ENCODE results near the gene SEC24D.
"Not testable (repeated sequence)": the region's sequence is repeated elsewhere in the genome, so short reads cannot be mapped to it uniquely, and the experiment has no call there.

SEC24D gene

DNA sequence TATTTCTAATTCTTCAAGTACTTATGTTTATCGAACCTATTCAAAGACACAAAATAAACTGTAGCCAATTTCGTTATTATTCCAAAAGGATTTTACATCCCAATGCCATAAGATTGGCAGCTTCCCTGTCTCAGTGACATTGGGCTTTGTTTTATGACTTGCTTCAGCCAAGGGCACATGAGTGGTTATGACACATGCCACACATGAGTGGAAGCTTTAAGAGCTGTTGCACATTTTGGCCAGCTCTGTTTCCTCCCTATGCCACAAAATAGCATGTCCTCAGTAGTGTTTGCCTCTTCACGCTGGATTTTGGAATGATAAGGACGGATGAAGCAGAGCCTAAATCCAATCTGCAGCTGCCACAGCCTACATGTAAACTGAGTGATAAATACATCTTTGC is 21.9 kb downstream of the SEC24D start:
- no peak for DNase-seq (ENCODE audit: low read depth in 1 of 2, low spot score in 1 of 2)

GRCh38 chr4:118813561-118813960 is 22.4 kb downstream of the SEC24D start:
- DNase-seq (ENCODE audit: low read depth in 1 of 2, low spot score in 1 of 2), result no peak

- no peak for DNase-seq (ENCODE audit: low read depth in 1 of 2, low spot score in 1 of 2)
Observed at GRCh38 chr4:118811832-118812231, 24.1 kb downstream of the SEC24D start.

- DNase-seq (ENCODE audit: low read depth in 1 of 2, low spot score in 1 of 2), result no peak
Observed at GRCh38 chr4:118810991-118811764, 24.7 kb downstream of the SEC24D start.

DNA sequence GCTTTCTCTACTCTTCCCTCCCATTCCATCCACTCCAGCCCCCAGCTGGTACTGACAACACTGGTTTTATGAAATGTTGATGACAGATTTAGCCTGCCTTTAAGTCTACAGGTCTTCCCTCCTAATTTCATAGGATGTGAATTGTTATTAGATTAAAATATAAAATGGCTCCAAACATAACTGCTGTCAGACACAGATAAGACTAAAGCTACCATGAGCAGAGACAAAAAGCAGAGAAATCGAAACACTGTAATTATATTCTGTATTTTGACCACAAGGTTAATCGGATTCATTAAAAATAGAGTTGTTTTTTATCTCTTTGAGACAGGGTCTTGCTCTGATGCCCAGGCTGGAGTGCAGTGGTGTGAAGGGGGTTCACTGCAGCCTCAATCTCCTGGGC is 28.3 kb downstream of the SEC24D start:
- no peak for DNase-seq (ENCODE audit: low read depth in 1 of 2, low spot score in 1 of 2)

DNA sequence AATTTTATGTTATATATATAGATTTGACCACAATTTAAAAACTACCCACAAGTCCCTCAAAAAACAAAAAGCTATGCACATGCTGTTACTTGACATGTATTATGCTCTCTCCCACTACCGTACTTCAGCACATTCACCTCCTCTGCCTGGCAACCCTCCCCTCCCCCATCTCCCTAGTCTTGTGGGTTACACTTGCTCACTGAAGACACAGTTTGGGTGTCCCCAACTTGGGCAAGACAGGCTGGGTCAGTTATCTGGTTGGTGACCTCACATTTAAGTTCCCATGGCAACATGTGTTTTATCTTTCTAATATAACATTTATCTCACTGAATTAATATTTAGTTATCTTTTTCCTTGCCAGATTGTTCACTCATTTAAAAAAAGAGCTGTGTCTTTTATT is 32.7 kb downstream of the SEC24D start:
- DNase-seq (ENCODE audit: low read depth in 1 of 2, low spot score in 1 of 2), result no peak

GRCh38 chr4:118801895-118802575 is 33.9 kb downstream of the SEC24D start:
- no peak for DNase-seq (ENCODE audit: low read depth in 1 of 2, low spot score in 1 of 2)

DNA sequence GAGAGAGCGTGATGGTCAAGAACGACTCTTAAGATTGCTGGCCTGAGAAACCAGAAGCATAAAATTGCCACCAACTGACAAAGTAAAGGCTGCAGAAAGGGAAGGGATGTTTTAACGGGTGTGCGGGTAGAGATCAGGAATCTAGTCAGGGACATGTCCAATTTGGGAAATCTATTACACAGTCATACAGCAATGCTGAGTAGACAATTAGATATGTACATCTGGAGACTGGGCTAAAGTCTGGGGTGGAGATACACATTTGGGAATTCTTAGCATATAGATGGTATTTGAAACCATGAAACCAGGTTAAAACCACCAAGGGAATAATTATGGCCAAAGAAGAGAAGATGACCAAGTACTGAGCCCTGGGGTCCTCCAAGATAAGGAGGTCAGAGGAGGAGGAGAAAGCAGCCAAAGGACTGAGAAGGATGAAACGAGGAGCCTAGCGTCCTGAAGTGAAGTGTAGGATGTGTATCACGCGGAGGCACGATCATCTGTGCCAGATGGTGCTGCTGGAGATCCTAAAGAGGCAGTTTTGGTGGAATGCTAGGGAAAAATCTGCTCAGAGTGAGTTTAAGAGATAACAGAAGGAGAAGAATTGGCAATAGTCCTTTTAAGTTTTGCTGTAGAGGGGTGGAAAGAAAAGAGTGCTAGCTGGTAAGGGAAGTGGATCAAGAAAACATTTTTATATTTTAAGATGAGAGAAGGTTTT is 36.5 kb downstream of the SEC24D start:
- no peak for DNase-seq (ENCODE audit: low read depth in 1 of 2, low spot score in 1 of 2)

DNA sequence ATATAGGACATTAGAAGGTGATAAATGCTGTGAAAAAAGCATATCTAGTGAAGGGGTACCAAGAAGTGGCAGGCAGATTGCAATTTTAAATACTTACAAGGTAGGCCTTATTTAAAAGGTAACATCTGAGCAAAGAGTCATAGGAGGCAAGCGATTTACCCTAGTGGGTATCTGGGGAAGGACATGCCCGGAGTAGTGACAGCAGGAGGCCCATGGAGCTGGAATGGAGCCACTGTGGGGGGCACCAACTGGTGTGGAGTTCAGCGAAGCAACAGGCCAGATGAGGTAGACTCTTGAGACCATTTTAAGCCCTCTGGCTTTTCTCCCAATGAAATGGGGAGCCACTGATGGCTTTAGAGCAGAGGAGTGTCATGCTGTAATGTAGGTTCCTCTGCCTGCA is 37.3 kb downstream of the SEC24D start:
- DNase-seq (ENCODE audit: low read depth in 1 of 2, low spot score in 1 of 2), result no peak

- DNase-seq (ENCODE audit: low read depth in 1 of 2, low spot score in 1 of 2), result no peak
Observed at GRCh38 chr4:118797558-118798142, 38.3 kb downstream of the SEC24D start.

GRCh38 chr4:118791690-118792446 is 44.1 kb downstream of the SEC24D start:
- not testable (repeated sequence) for DNase-seq (ENCODE audit: low read depth in 1 of 2, low spot score in 1 of 2)

DNA sequence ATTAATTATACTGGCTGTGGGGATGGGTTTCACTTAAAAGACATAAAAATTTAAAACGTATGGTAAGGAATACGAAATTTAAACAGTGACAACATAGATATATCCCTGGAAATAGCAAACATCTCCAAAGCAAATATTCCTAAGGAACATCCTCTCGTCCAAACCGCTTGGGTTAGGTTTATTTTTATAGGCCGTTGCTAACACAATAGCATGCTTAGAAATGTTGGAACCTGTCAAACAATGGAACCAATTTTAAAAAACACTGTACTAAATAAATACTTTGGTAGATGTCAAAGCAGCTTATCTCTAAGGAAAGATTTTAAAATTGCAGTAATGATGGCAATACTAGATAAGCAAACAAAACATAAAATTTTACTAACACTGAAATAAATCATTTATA is 45.4 kb downstream of the SEC24D start:
- DNase-seq (ENCODE audit: low read depth in 1 of 2, low spot score in 1 of 2), result no peak

DNA sequence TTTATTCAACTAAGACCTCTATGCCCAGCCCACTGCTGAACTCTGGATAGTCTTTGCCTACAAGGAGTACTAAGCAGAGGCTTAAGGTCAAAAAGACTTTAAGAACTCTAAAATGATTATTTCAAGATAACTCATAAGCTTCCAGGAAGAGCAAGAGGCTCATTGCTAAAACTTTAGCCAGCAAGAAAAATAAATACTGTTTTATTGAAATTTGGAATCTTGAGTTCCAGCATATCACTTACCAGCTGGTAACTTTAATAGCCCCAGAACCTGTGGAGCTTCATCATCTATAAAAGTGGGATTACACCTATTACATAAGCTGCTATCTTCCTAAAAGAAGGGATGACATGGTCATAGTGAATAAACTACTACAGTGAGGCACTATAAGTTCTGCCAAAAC is 47.0 kb downstream of the SEC24D start:
- DNase-seq (ENCODE audit: low read depth in 1 of 2, low spot score in 1 of 2), result no peak

DNA sequence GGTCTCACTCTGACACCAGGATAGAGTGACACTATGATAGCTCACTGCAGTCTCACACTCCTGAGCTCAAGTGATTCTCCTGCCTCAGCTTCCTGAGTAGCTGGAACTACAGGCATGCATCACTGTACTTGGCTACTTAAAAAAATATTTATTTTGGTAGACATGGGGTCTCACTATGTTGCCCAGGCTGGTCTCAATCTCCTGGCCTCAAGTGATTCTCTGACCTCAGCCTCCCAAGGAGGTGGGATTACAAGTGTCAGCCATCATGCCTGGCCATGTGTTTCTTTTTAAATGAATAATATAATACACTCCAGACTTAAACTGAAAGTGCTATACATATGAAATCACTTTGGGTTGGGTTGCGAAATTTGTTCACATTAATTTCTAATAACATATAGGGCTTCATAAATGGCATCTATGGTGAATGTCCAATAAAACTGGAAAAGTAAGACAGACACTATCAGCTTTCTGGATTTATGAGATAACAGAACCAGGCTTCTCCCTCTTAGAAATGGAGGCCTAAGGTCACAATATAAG is 48.0 kb downstream of the SEC24D start:
- DNase-seq (ENCODE audit: low read depth in 1 of 2, low spot score in 1 of 2), result no peak

DNA sequence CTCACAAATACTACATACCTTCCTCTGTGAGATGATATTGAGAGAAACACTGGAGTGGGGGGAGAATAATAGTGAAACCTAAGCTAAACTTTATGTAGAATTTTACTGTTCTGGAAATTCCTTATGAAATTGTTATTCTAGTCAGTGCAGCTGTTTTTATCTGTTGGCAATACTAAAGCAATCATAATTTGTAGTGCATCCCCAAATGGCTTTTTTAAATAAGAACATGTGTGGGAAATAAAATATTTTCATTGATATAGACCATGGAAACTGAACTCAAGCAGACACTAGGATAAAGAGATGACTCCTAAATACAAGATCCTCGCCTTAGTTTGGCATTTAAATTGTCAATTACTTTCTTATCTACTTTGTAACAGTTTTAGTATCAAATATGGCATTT is 51.1 kb downstream of the SEC24D start:
- DNase-seq (ENCODE audit: low read depth in 1 of 2, low spot score in 1 of 2), result no peak

- no peak for DNase-seq (ENCODE audit: low read depth in 1 of 2, low spot score in 1 of 2)
Observed at GRCh38 chr4:118783887-118784286, 52.0 kb downstream of the SEC24D start.

- not testable (repeated sequence) for DNase-seq (ENCODE audit: low read depth in 1 of 2, low spot score in 1 of 2)
Observed at GRCh38 chr4:118782886-118783285, 53.0 kb downstream of the SEC24D start.

- not testable (repeated sequence) for DNase-seq (ENCODE audit: low read depth in 1 of 2, low spot score in 1 of 2)
Observed at GRCh38 chr4:118777649-118778048, 58.3 kb downstream of the SEC24D start.

GRCh38 chr4:118776955-118777640 is 58.8 kb downstream of the SEC24D start:
- not testable (repeated sequence) for DNase-seq (ENCODE audit: low read depth in 1 of 2, low spot score in 1 of 2)

All from activated CD4-positive, alpha-beta T cell treated with anti-CD3 and anti-CD28 coated beads, Interleukin-2, amount 50 U/mL, for 24 hours (primary cell).